ENCODE results near the gene MYO16.

DNA sequence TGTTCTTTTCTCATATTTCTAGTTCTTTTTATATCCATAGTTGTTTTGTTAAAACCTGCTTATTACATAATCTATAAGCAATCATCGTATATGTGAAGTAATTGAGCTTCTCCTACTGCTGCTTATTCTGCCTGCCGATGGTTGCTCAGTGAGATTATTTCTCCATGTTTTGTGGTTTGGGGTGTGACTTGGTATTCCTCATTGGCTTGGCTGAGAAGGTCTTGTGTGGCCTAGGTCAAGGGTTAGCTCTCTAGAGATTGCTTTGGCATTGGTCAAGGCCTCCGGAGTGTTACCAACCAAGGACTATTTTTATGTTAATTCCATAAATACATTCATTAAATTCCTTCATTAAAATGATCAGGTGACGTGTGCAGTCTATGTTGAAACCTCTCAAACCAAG is 302.8 kb downstream of the MYO16 start:
- TF ChIP-seq CTCF (conservative IDR thresholded peaks at IDR 0.05; ENCODE audit: low read depth, low read length) (no peak), EZH2 (IDR thresholded peaks at IDR 0.05; ENCODE audit: borderline replicate concordance, low read depth, low read length, poor library complexity, severe bottlenecking) (no peak)
